HepG2 (cell line): ENCODE data around the gene GLUD1. TPM values are rescaled to one million over a fixed set of nuclear protein-coding genes. Genes with fewer than 3 reads are reported as not detected.

Source experiments
- ATM ChIP-seq: fragments of 450-650 bp; IDR thresholded peaks from 2 replicates; pipeline ENCODE4 v1.7.1; 2017; ENCODE audit warnings: mild to moderate bottlenecking, borderline replicate concordance
- EHMT2 ChIP-seq: fragments of 200-600 bp; sonication (generic); IDR thresholded peaks from 2 replicates; pipeline ENCODE4 v1.7.0; 2017; ENCODE audit warnings: antibody characterized with exemption, low read depth, low read length, borderline replicate concordance
- EP300 ChIP-seq, 3 experiments: sonication (generic) in 1 of 3; formaldehyde crosslinking in 1 of 3; IDR thresholded peaks; 2 replicates each; pipeline versions ENCODE4 v1.5.1 to v1.6.1; 2011 to 2020; ENCODE audit warnings: low read depth in 2 of 3, low read length in 2 of 3, borderline replicate concordance in 1 of 3, improper control_type of control experiment in 1 of 3, mild to moderate bottlenecking in 1 of 3, missing genetic modification reagents in 1 of 3, moderate library complexity in 1 of 3
- KLF11 ChIP-seq: IDR thresholded peaks from 2 replicates; pipeline ENCODE4 v1.6.1; 2016; ENCODE audit warnings: missing compliant biosample characterization
- MTERF4 ChIP-seq: sonication (generic); formaldehyde crosslinking; IDR thresholded peaks from 2 replicates; pipeline ENCODE4 v1.8.0; 2023; ENCODE audit warnings: mild to moderate bottlenecking, missing genetic modification reagents
- MXD4 ChIP-seq: IDR thresholded peaks from 2 replicates; pipeline ENCODE4 v1.6.1; 2016; ENCODE audit warnings: mild to moderate bottlenecking, missing biosample characterization, missing genetic modification reagents
- SIN3A ChIP-seq: IDR thresholded peaks from 2 replicates; pipeline ENCODE4 v1.6.1; 2011; ENCODE audit warnings: low read depth, mild to moderate bottlenecking, control low read depth, low read length, borderline replicate concordance
- SNAI1 ChIP-seq: sonication (generic); formaldehyde crosslinking; IDR thresholded peaks from 2 replicates; pipeline ENCODE4 v1.5.0; 2020; ENCODE audit warnings: mild to moderate bottlenecking, missing genetic modification reagents, borderline replicate concordance
- SRF ChIP-seq: IDR thresholded peaks from 2 replicates; pipeline ENCODE4 v1.6.1; 2011; ENCODE audit warnings: mild to moderate bottlenecking, low read depth, low read length, moderate library complexity
- TAF1 ChIP-seq: sonication (generic); formaldehyde crosslinking; IDR thresholded peaks from 2 replicates; pipeline ENCODE4 v1.4.0; 2020; ENCODE audit warnings: missing genetic modification reagents
- TEAD3 ChIP-seq: optimal IDR thresholded peaks from 2 replicates; pipeline ENCODE3; 2016; ENCODE audit warnings: borderline replicate concordance
- TFDP2 ChIP-seq: sonication (generic); formaldehyde crosslinking; IDR thresholded peaks from 2 replicates; pipeline ENCODE4 v1.4.0; 2020; ENCODE audit warnings: missing genetic modification reagents
- TGIF2 ChIP-seq: IDR thresholded peaks from 2 replicates; pipeline ENCODE4 v1.6.1; 2016; ENCODE audit warnings: control low read depth, missing compliant biosample characterization
- U2AF2 ChIP-seq: fragments of 200-400 bp; formaldehyde crosslinking; IDR thresholded peaks from 2 replicates; pipeline ENCODE4 v1.6.1; 2017; ENCODE audit warnings: low read depth, mild to moderate bottlenecking, low read length
- ZKSCAN8 ChIP-seq: IDR thresholded peaks from 2 replicates; pipeline ENCODE4 v1.6.1; 2016; ENCODE audit warnings: borderline replicate concordance, missing genetic modification reagents, missing compliant biosample characterization
- ZNF20 ChIP-seq: sonication (generic); formaldehyde crosslinking; IDR thresholded peaks from 2 replicates; pipeline ENCODE4 v1.4.0; 2020; ENCODE audit warnings: mild to moderate bottlenecking, moderate library complexity, missing genetic modification reagents
- ZNF329 ChIP-seq: sonication (generic); formaldehyde crosslinking; IDR thresholded peaks from 2 replicates; pipeline ENCODE4 v1.9.0; 2021; ENCODE audit warnings: low read depth, mild to moderate bottlenecking, missing genetic modification reagents
- ZNF674 ChIP-seq: sonication (generic); formaldehyde crosslinking; IDR thresholded peaks from 2 replicates; pipeline ENCODE4 v1.5.0; 2020; ENCODE audit warnings: low read depth, mild to moderate bottlenecking, missing genetic modification reagents
- polyA plus RNA-seq, 8 experiments: library from polyadenylated mRNA; depleted of rRNA in 3 of 8; stranded (reverse) in 7 of 8; unstranded in 1 of 8; fragments of >200 nt; fragmentation: Illumina TruSeq in 4 of 8; extraction: Trizol in 4 of 8; gene quantifications; 2 replicates each; pipeline versions ENCODE4 v1.2.1 to v1.2.3, GENCODE V29; 2011 to 2016; ENCODE audit warnings: low read depth in 4 of 8, missing spikeins in 1 of 8, mixed read lengths in 1 of 8; ENCODE audit not compliant: insufficient read depth in 1 of 8
- total RNA-seq, 5 experiments: library from RNA; depleted of rRNA; stranded (reverse); fragments of >200 nt; fragmentation: Illumina TruSeq; extraction: Trizol; gene quantifications; 2 replicates each; pipeline ENCODE4 v1.2.3, GENCODE V29; 2016; ENCODE audit warnings: low read depth in 1 of 5
- TF ChIP-seq, protein P1 (sequence below): sonication (generic); formaldehyde crosslinking; IDR thresholded peaks from 2 replicates; pipeline ENCODE4 v1.5.1; 2020; ENCODE audit warnings: mild to moderate bottlenecking, missing genetic modification reagents, borderline replicate concordance
- TF ChIP-seq, protein P2 (sequence below): sonication (generic); formaldehyde crosslinking; IDR thresholded peaks from 2 replicates; pipeline ENCODE4 v1.5.0; 2020; ENCODE audit warnings: missing genetic modification reagents

The GLUD1 gene
- total and polyA plus RNA-seq, 2 of the 13 experiments (the other 11 are each of a cell fraction or from before 2014, with no cell fraction given), result 301 to 798 TPM

- TF ChIP-seq, protein P1, sequence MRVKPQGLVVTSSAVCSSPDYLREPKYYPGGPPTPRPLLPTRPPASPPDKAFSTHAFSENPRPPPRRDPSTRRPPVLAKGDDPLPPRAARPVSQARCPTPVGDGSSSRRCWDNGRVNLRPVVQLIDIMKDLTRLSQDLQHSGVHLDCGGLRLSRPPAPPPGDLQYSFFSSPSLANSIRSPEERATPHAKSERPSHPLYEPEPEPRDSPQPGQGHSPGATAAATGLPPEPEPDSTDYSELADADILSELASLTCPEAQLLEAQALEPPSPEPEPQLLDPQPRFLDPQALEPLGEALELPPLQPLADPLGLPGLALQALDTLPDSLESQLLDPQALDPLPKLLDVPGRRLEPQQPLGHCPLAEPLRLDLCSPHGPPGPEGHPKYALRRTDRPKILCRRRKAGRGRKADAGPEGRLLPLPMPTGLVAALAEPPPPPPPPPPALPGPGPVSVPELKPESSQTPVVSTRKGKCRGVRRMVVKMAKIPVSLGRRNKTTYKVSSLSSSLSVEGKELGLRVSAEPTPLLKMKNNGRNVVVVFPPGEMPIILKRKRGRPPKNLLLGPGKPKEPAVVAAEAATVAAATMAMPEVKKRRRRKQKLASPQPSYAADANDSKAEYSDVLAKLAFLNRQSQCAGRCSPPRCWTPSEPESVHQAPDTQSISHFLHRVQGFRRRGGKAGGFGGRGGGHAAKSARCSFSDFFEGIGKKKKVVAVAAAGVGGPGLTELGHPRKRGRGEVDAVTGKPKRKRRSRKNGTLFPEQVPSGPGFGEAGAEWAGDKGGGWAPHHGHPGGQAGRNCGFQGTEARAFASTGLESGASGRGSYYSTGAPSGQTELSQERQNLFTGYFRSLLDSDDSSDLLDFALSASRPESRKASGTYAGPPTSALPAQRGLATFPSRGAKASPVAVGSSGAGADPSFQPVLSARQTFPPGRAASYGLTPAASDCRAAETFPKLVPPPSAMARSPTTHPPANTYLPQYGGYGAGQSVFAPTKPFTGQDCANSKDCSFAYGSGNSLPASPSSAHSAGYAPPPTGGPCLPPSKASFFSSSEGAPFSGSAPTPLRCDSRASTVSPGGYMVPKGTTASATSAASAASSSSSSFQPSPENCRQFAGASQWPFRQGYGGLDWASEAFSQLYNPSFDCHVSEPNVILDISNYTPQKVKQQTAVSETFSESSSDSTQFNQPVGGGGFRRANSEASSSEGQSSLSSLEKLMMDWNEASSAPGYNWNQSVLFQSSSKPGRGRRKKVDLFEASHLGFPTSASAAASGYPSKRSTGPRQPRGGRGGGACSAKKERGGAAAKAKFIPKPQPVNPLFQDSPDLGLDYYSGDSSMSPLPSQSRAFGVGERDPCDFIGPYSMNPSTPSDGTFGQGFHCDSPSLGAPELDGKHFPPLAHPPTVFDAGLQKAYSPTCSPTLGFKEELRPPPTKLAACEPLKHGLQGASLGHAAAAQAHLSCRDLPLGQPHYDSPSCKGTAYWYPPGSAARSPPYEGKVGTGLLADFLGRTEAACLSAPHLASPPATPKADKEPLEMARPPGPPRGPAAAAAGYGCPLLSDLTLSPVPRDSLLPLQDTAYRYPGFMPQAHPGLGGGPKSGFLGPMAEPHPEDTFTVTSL (CRISPR knock-in tag), result no peak
- TF ChIP-seq ZKSCAN8 (peak; percentile 2; the same call in 1 of the 2 replicates), SIN3A (peak; percentile 64; the same call in 1 of the 2 replicates), TFDP2 (CRISPR knock-in tag) (0 out of 2 replicates have a peak, but pooled peaks have one; percentile 17), EHMT2 (no peak), ZNF329 (CRISPR knock-in tag) (0 out of 2 replicates have a peak, but pooled peaks have one; percentile 4), EP300 (IDR thresholded peaks at IDR 0.05; ENCODE audit: low read depth in 2 of 2, low read length in 2 of 2) (no peak), EP300 (CRISPR knock-in tag; IDR thresholded peaks at IDR 0.05; ENCODE audit: borderline replicate concordance) (0 out of 2 replicates have a peak, but pooled peaks have one; percentile 44), SNAI1 (no peak), KLF11 (CRISPR knock-in tag) (no peak), TGIF2 (0 out of 2 replicates have a peak, but pooled peaks have one; percentile 24), SRF (0 out of 2 replicates have a peak, but pooled peaks have one; percentile 51), ZNF20 (CRISPR knock-in tag) (no peak), MXD4 (0 out of 2 replicates have a peak, but pooled peaks have one; percentile 6), ATM (no peak), ZNF674 (CRISPR knock-in tag) (0 out of 2 replicates have a peak, but pooled peaks have one; percentile 3), TEAD3 (CRISPR knock-in tag) (peak; percentile 0), MTERF4 (no peak), U2AF2 (no peak), TAF1 (CRISPR knock-in tag) (peak; percentile 11; the same call in 1 of the 2 replicates)
- TF ChIP-seq, protein P2, sequence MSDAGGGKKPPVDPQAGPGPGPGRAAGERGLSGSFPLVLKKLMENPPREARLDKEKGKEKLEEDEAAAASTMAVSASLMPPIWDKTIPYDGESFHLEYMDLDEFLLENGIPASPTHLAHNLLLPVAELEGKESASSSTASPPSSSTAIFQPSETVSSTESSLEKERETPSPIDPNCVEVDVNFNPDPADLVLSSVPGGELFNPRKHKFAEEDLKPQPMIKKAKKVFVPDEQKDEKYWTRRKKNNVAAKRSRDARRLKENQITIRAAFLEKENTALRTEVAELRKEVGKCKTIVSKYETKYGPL (CRISPR knock-in tag), result no peak
Observed at GRCh38 chr10:87092376-87092860, 2.2 kb downstream of the GLUD1 start (continued).
